22Rv1 (cell line): ENCODE results near the gene KRTAP4-16.

ENCODE experiments used
- ZFX ChIP-seq: fragments of 450-650 bp; IDR thresholded peaks from 2 replicates; pipeline ENCODE4 v1.6.1; 2017; ENCODE audit warnings: antibody characterized with exemption, borderline replicate concordance
- TF ChIP-seq, protein P1 (sequence below): fragments of 450-650 bp; IDR thresholded peaks from 2 replicates; pipeline ENCODE4 v1.5.1; 2017; ENCODE audit warnings: mild to moderate bottlenecking

DNA sequence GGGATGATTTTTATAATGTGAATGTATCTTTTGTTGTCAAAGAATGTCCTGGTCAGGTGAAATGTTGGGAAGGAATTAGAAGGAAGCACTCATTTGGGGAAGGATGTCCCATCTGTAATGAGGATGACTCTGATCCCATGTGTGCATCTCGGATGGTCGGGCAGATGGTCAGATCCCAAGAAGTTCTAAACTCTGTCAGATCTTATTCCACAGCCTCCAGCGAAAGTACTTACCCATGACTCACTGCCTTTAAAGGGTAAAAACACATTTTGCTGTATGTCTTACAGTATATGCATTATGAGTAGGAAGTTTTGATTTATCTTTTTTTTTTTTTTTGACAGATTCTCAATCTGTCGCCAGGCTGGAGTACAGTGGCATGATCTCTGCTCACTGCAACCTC is 16.7 kb upstream of the KRTAP4-16 start:
- TF ChIP-seq, protein P1, sequence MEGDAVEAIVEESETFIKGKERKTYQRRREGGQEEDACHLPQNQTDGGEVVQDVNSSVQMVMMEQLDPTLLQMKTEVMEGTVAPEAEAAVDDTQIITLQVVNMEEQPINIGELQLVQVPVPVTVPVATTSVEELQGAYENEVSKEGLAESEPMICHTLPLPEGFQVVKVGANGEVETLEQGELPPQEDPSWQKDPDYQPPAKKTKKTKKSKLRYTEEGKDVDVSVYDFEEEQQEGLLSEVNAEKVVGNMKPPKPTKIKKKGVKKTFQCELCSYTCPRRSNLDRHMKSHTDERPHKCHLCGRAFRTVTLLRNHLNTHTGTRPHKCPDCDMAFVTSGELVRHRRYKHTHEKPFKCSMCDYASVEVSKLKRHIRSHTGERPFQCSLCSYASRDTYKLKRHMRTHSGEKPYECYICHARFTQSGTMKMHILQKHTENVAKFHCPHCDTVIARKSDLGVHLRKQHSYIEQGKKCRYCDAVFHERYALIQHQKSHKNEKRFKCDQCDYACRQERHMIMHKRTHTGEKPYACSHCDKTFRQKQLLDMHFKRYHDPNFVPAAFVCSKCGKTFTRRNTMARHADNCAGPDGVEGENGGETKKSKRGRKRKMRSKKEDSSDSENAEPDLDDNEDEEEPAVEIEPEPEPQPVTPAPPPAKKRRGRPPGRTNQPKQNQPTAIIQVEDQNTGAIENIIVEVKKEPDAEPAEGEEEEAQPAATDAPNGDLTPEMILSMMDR = no peak
- no peak for TF ChIP-seq ZFX
